H1 (cell line): Measurements from ENCODE around the gene ARHGAP15. TPM values are rescaled to one million over a fixed set of nuclear protein-coding genes. Genes with fewer than 3 reads are reported as not detected.

Experiments
- CTCF ChIA-PET: fragments of 300-600 bp; sonication (Branson Sonifier 250); formaldehyde crosslinking; loops from one replicate; lab custom pipeline; 2021; ENCODE audit not compliant: partially characterized antibody; lab: Charles Lee
- POLR2A ChIA-PET: fragments of 300-600 bp; sonication (Branson Sonifier 250); formaldehyde crosslinking; loops from one replicate; lab custom pipeline; 2021; ENCODE audit warnings: inconsistent platforms; ENCODE audit not compliant: partially characterized antibody; lab: Charles Lee
- DNase-seq, 2 experiments: peaks; one replicate each; pipeline versions ENCODE4 v3.0.0 to v3.0.0-alpha.2; 2010 to 2022; ENCODE audit warnings: low spot score in 2 of 2, low read depth in 1 of 2, mixed read lengths in 1 of 2
- FAIRE-seq: peaks from 2 replicates; lab custom pipeline; 2011; peaks lifted over from hg19 to GRCh38; lab: Jason Lieb, UNC
- H2AFZ ChIP-seq: 2 replicates; pipeline ENCODE4 v1.8.1; 2012; ENCODE audit warnings: low read length, inconsistent platforms
- H2AK5ac ChIP-seq: 2 replicates; pipeline ENCODE4 v1.6.1; 2013; ENCODE audit warnings: low read depth, low read length
- H2BK120ac ChIP-seq: replicated peaks from 2 replicates; pipeline ENCODE3; 2013; ENCODE audit warnings: low read depth, low read length, inconsistent platforms
- H2BK12ac ChIP-seq: 2 replicates; pipeline ENCODE4 v1.6.1; 2013; ENCODE audit warnings: low read depth, low read length
- H2BK15ac ChIP-seq: 2 replicates; pipeline ENCODE4 v1.6.1; 2013; ENCODE audit warnings: low read length
- H2BK20ac ChIP-seq: 2 replicates; pipeline ENCODE4 v1.6.1; 2013; ENCODE audit warnings: low read length
- H2BK5ac ChIP-seq: 2 replicates; pipeline ENCODE4 v1.6.1; 2013; ENCODE audit warnings: low read depth, low read length
- H3K14ac ChIP-seq: 2 replicates; pipeline ENCODE4 v1.6.1; 2013; ENCODE audit warnings: inconsistent platforms; ENCODE audit not compliant: insufficient read length
- H3K18ac ChIP-seq: 2 replicates; pipeline ENCODE4 v1.6.1; 2013; ENCODE audit warnings: low read length; ENCODE audit errors: extremely low read depth
- H3K23ac ChIP-seq: 2 replicates; pipeline ENCODE4 v1.6.1; 2013; ENCODE audit warnings: inconsistent platforms; ENCODE audit not compliant: insufficient read length
- H3K23me2 ChIP-seq: 2 replicates; pipeline ENCODE4 v1.6.1; 2013; ENCODE audit warnings: low read depth, low read length
- H3K27ac ChIP-seq: 2 replicates; pipeline ENCODE4 v1.6.1; 2011; ENCODE audit warnings: low read depth, low read length, inconsistent platforms
- H3K27me3 ChIP-seq, 4 experiments: replicated peaks in 1 of 4; 1 replicate in 1 of 4; 2 replicates in 3 of 4; pipeline versions ENCODE4 v1.6.1 to v1.8.1; 2011 to 2013; ENCODE audit warnings: low read length in 3 of 4, mild to moderate bottlenecking in 3 of 4, inconsistent platforms in 2 of 4, mixed read lengths in 2 of 4, moderate library complexity in 1 of 4; ENCODE audit not compliant: control insufficient read depth in 3 of 4, insufficient read depth in 3 of 4; ENCODE audit errors: extremely low read depth in 1 of 4
- H3K36me3 ChIP-seq, 4 experiments: 2 replicates each; pipeline versions ENCODE4 v1.6.1 to v1.8.1; 2011 to 2013; ENCODE audit warnings: mild to moderate bottlenecking in 4 of 4, low read length in 3 of 4, moderate library complexity in 2 of 4, control low read depth in 1 of 4, inconsistent platforms in 1 of 4; ENCODE audit not compliant: insufficient read depth in 4 of 4, control insufficient read depth in 2 of 4
- H3K4ac ChIP-seq: replicated peaks from 2 replicates; pipeline ENCODE3; 2013; ENCODE audit warnings: low read length, low read depth, mixed read lengths, inconsistent platforms; ENCODE audit not compliant: insufficient read length
- H3K4me1 ChIP-seq, 4 experiments: replicated peaks in 1 of 4; 1 replicate in 1 of 4; 2 replicates in 3 of 4; pipeline versions ENCODE4 v1.6.1 to v1.8.1; 2011 to 2013; ENCODE audit warnings: low read length in 3 of 4, inconsistent platforms in 2 of 4, mixed read lengths in 1 of 4; ENCODE audit not compliant: insufficient read depth in 4 of 4, control insufficient read depth in 3 of 4
- H3K4me2 ChIP-seq, 2 experiments: 2 replicates each; pipeline versions ENCODE4 v1.6.1 to v1.8.1; 2011 to 2013; ENCODE audit warnings: low read depth in 2 of 2, low read length in 2 of 2, control low read depth in 1 of 2, inconsistent platforms in 1 of 2, mild to moderate bottlenecking in 1 of 2; ENCODE audit not compliant: insufficient read depth in 1 of 2
- H3K4me3 ChIP-seq, 4 experiments: fragments of 200-600, 300-600 bp in 1 of 4; sonication (generic), shearing (Covaris generic), sonication (Bioruptor Twin) in 1 of 4; 2 replicates each; pipeline versions ENCODE4 v1.5.1 to v1.8.1; 2011 to 2016; ENCODE audit warnings: low read length in 4 of 4, low read depth in 3 of 4, control low read depth in 2 of 4, inconsistent platforms in 2 of 4, mild to moderate bottlenecking in 2 of 4, mixed read lengths in 1 of 4, moderate library complexity in 1 of 4; ENCODE audit not compliant: insufficient read depth in 2 of 4; ENCODE audit errors: extremely low read depth in 1 of 4
- H3K56ac ChIP-seq: replicated peaks from 2 replicates; pipeline ENCODE3; 2013; ENCODE audit warnings: low read depth, mild to moderate bottlenecking, mixed read lengths, low read length, inconsistent platforms; ENCODE audit not compliant: insufficient read length
- H3K79me1 ChIP-seq: 2 replicates; pipeline ENCODE4 v1.6.1; 2013; ENCODE audit warnings: low read depth, low read length, control low read depth
- H3K79me2 ChIP-seq, 2 experiments: 2 replicates each; pipeline versions ENCODE4 v1.6.1 to v1.8.1; 2012 to 2013; ENCODE audit warnings: low read length in 2 of 2, mild to moderate bottlenecking in 2 of 2, inconsistent platforms in 1 of 2; ENCODE audit not compliant: insufficient read depth in 2 of 2, control insufficient read depth in 1 of 2
- H3K9ac ChIP-seq, 4 experiments: replicated peaks in 1 of 4; 1 replicate in 1 of 4; 2 replicates in 3 of 4; pipeline versions ENCODE4 v1.6.1 to v1.8.1; 2011 to 2013; ENCODE audit warnings: low read depth in 3 of 4, low read length in 3 of 4, control low read depth in 2 of 4, mild to moderate bottlenecking in 2 of 4, moderate library complexity in 2 of 4, inconsistent platforms in 1 of 4; ENCODE audit errors: extremely low read depth in 1 of 4
- H3K9me3 ChIP-seq, 2 experiments: 2 replicates each; pipeline versions ENCODE4 v1.6.1 to v1.8.1; 2012 to 2013; ENCODE audit warnings: mild to moderate bottlenecking in 2 of 2, moderate library complexity in 2 of 2, control low read depth in 1 of 2, inconsistent platforms in 1 of 2, low read depth in 1 of 2, low read length in 1 of 2, mixed read lengths in 1 of 2; ENCODE audit not compliant: insufficient read depth in 2 of 2
- H4K20me1 ChIP-seq, 2 experiments: replicated peaks in 1 of 2; 2 replicates each; pipeline versions ENCODE3 to v1.8.1; 2011 to 2013; ENCODE audit warnings: inconsistent platforms in 2 of 2, low read length in 2 of 2, mild to moderate bottlenecking in 1 of 2; ENCODE audit not compliant: insufficient read depth in 2 of 2, control insufficient read depth in 1 of 2
- H4K5ac ChIP-seq: 2 replicates; pipeline ENCODE4 v1.6.1; 2013; ENCODE audit warnings: low read length, low read depth, mixed read lengths, inconsistent platforms; ENCODE audit not compliant: insufficient read length
- H4K8ac ChIP-seq: 2 replicates; pipeline ENCODE4 v1.8.0; 2013; ENCODE audit warnings: mild to moderate bottlenecking, moderate library complexity, low read length, inconsistent platforms; ENCODE audit not compliant: insufficient read depth; ENCODE audit errors: extremely low read depth
- H4K91ac ChIP-seq: replicated peaks from 2 replicates; pipeline ENCODE3; 2013; ENCODE audit warnings: low read length, mixed read lengths, inconsistent platforms; ENCODE audit not compliant: insufficient read length
- E2F6 ChIP-seq: IDR thresholded peaks from 2 replicates; pipeline ENCODE4 v1.6.1; 2012; ENCODE audit warnings: inconsistent platforms
- JUND ChIP-seq: IDR thresholded peaks from 2 replicates; pipeline ENCODE4 v1.6.1; 2011; ENCODE audit warnings: mild to moderate bottlenecking, improper control_type of control experiment, low read length
- WGBS, 2 experiments: shearing (Covaris generic) in 1 of 2; methylation state at CpG; one replicate each; pipeline versions ENCODE4 v1.1.6 to v1.1.7; 2013 to 2015; ENCODE audit warnings: low lambda C conversion rate in 2 of 2, mixed read lengths in 2 of 2, inconsistent platforms in 1 of 2, low coverage in 1 of 2, missing lambda C conversion rate in 1 of 2; ENCODE audit not compliant: insufficient replicate concordance in 2 of 2, insufficient coverage in 1 of 2, insufficient read length in 1 of 2; ENCODE audit errors: extremely low coverage in 1 of 2, missing lambda C conversion rate in 1 of 2; 5-methylcytosine and 5-hydroxymethylcytosine counted together
- polyA plus RNA-seq, 7 experiments: library from polyadenylated mRNA; depleted of rRNA in 3 of 7; stranded (reverse) in 5 of 7; unstranded in 2 of 7; fragments of >200 nt in 5 of 7; fragments of 200-250 nt in 2 of 7; gene quantifications; 1 replicate in 5 of 7; 2 replicates in 1 of 7; 4 replicates in 1 of 7; pipeline versions ENCODE4 v1.2.1 to v1.2.3, GENCODE V29; 2011 to 2013; ENCODE audit warnings: missing spikeins in 2 of 7, mixed read lengths in 2 of 7
- total RNA-seq: library from RNA; stranded (reverse); fragmentation: NEBNext Ultra II Directional; extraction: Animal tissue kit (Norgen Biotek cat#: 25700); gene quantifications from 2 replicates; pipeline ENCODE4 v1.2.1, GENCODE V29; 2021

Gene ARHGAP15
- total and polyA plus RNA-seq, 2 of the 8 experiments (the other 6 are each of a cell fraction or from before 2014, with no cell fraction given), result not detected

- POLR2A ChIA-PET, result no interaction called here
- Histone ChIP-seq H3K36me3 (no peaks in the 10 kb centered on the region), H2BK20ac (no peak overlapping the region), H3K14ac (no peak overlapping the region), H3K4me2 (no peak overlapping the region), H3K79me1 (no peaks in the 10 kb centered on the region), H2BK12ac (no peak overlapping the region), H3K9ac (no peak overlapping the region), H4K91ac (no peak overlapping the region), H3K4ac (no peak overlapping the region), H2BK15ac (no peak overlapping the region), H2AFZ (no peak overlapping the region), H2AK5ac (no peak overlapping the region), H3K18ac (no peak overlapping the region), H3K4me1 (peaks cover 0 to 3% (median 0%) of the 10 kb centered on the region in 4 experiments; a peak in 3 of 7 replicates), H2BK5ac (no peak overlapping the region), H3K9me3 (no peaks in the 10 kb centered on the region), H2BK120ac (no peak overlapping the region), H4K8ac (no peak overlapping the region), H3K27me3 (peaks cover 0 to 1% (median 0%) of the 10 kb centered on the region in 4 experiments; a peak in 1 of 7 replicates), H3K79me2 (no peaks in the 10 kb centered on the region), H4K20me1 (no peaks in the 10 kb centered on the region), H3K27ac (no peak overlapping the region), H3K23ac (no peak overlapping the region), H3K56ac (no peak overlapping the region), H3K23me2 (no peaks in the 10 kb centered on the region), H3K4me3 (no peak overlapping the region), H4K5ac (no peak overlapping the region)
- WGBS, 2 experiments, result 83% methylated on average over 2 of the region's 2 CpGs; no CpG with 5 or more reads in 1 of the 2 experiments
- CTCF ChIA-PET, result interaction anchor here (0.6 to 1.0 kb wide), 3 partner anchors 9 to 93 kb away, joined by 3 read pairs; no protein-coding TSS in a partner anchor
- DNase-seq (no peak), FAIRE-seq (no peak)
- TF ChIP-seq E2F6, result no peak
- TF ChIP-seq JUND, result 0 out of 2 replicates have a peak, but pooled peaks have one; percentile 23
Measured at GRCh38 chr2:143668234-143668633, 539.0 kb downstream of the ARHGAP15 start.
